GM21717 (cell line): ENCODE data around the gene MTA2.
A peak's percentile ranks its signal among the peaks of the same experiment; 100 is the strongest.
"Not testable (repeated sequence)": the region's sequence is repeated elsewhere in the genome, so short reads cannot be mapped to it uniquely, and the experiment has no call there.

ENCODE experiments used
- ATAC-seq: cut with Tn5 transposase; IDR thresholded peaks from one replicate; pipeline ENCODE4 v1.9.1; 2021; ENCODE audit warnings: mild to moderate bottlenecking, moderate library complexity; ENCODE audit not compliant: unreplicated experiment

MTA2 gene

GRCh38 chr11:62592989-62593421 lies 8.7 kb downstream of the MTA2 start:
- no peak for ATAC-seq

- ATAC-seq: no peak
Measured at GRCh38 chr11:62592146-62592815, 9.4 kb downstream of the MTA2 start.

- peak; percentile 80 for ATAC-seq
Measured at GRCh38 chr11:62591448-62592145, 10.1 kb downstream of the MTA2 start, which contains the start of gene TUT1. TSS of gene TUT1 (minus strand) at chr11:62591523. CDS start at chr11:62591485, 38 bp downstream.

GRCh38 chr11:62588966-62589637 lies 12.6 kb downstream of the MTA2 start:
- no peak for ATAC-seq

- ATAC-seq: not testable (repeated sequence)
Measured at GRCh38 chr11:62585356-62585755, 16.3 kb downstream of the MTA2 start.

GRCh38 chr11:62581735-62582134 lies 19.9 kb downstream of the MTA2 start:
- not testable (repeated sequence) for ATAC-seq

- ATAC-seq: no peak
Measured at GRCh38 chr11:62580959-62581715, 20.5 kb downstream of the MTA2 start.

- ATAC-seq: no peak
Measured at GRCh38 chr11:62579252-62579651, 22.4 kb downstream of the MTA2 start.

GRCh38 chr11:62578541-62578940 lies 23.1 kb downstream of the MTA2 start:
- no peak for ATAC-seq

GRCh38 chr11:62577046-62577714 lies 24.5 kb downstream of the MTA2 start:
- ATAC-seq: no peak

GRCh38 chr11:62575837-62576236 lies 25.8 kb downstream of the MTA2 start:
- no peak for ATAC-seq

- ATAC-seq: no peak
Measured at GRCh38 chr11:62575156-62575555, 26.5 kb downstream of the MTA2 start.

GRCh38 chr11:62574363-62575071 lies 27.1 kb downstream of the MTA2 start:
- ATAC-seq: no peak

- peak; percentile 70 for ATAC-seq
Measured at GRCh38 chr11:62573592-62574362, 27.9 kb downstream of the MTA2 start, which contains the start of gene EEF1G. TSS of gene EEF1G (minus strand) at chr11:62573891. CDS start at chr11:62573842, 49 bp downstream.

GRCh38 chr11:62573006-62573591 lies 28.6 kb downstream of the MTA2 start:
- peak; percentile 4 for ATAC-seq

- ATAC-seq: no peak
Measured at GRCh38 chr11:62572431-62572830, 29.2 kb downstream of the MTA2 start.

GRCh38 chr11:62571493-62571892 lies 30.2 kb downstream of the MTA2 start:
- not testable (repeated sequence) for ATAC-seq

- ATAC-seq: not testable (repeated sequence)
Measured at GRCh38 chr11:62570903-62571302, 30.8 kb downstream of the MTA2 start.

GRCh38 chr11:62569611-62570010 lies 32.1 kb downstream of the MTA2 start:
- ATAC-seq: no peak
